ENCODE measurements around the gene NUP54. TPM values are rescaled to one million over a fixed set of nuclear protein-coding genes. Genes with fewer than 3 reads are reported as not detected.

The NUP54 gene
- total RNA-seq, 1 experiment from 2014 or later, result 84.5 TPM

- no peak for TF ChIP-seq HMGXB4 (CRISPR knock-in tag; IDR thresholded peaks at IDR 0.05)
- no peak for TF ChIP-seq ESRRA (CRISPR knock-in tag; IDR thresholded peaks at IDR 0.05; ENCODE audit: borderline replicate concordance)
- no peak for TF ChIP-seq NFATC4 (CRISPR knock-in tag; IDR thresholded peaks at IDR 0.05)
- TF ChIP-seq, protein P1, sequence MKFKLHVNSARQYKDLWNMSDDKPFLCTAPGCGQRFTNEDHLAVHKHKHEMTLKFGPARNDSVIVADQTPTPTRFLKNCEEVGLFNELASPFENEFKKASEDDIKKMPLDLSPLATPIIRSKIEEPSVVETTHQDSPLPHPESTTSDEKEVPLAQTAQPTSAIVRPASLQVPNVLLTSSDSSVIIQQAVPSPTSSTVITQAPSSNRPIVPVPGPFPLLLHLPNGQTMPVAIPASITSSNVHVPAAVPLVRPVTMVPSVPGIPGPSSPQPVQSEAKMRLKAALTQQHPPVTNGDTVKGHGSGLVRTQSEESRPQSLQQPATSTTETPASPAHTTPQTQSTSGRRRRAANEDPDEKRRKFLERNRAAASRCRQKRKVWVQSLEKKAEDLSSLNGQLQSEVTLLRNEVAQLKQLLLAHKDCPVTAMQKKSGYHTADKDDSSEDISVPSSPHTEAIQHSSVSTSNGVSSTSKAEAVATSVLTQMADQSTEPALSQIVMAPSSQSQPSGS (CRISPR knock-in tag; IDR thresholded peaks at IDR 0.05; ENCODE audit: borderline replicate concordance, low read depth), result no peak
- TF ChIP-seq, protein P2, sequence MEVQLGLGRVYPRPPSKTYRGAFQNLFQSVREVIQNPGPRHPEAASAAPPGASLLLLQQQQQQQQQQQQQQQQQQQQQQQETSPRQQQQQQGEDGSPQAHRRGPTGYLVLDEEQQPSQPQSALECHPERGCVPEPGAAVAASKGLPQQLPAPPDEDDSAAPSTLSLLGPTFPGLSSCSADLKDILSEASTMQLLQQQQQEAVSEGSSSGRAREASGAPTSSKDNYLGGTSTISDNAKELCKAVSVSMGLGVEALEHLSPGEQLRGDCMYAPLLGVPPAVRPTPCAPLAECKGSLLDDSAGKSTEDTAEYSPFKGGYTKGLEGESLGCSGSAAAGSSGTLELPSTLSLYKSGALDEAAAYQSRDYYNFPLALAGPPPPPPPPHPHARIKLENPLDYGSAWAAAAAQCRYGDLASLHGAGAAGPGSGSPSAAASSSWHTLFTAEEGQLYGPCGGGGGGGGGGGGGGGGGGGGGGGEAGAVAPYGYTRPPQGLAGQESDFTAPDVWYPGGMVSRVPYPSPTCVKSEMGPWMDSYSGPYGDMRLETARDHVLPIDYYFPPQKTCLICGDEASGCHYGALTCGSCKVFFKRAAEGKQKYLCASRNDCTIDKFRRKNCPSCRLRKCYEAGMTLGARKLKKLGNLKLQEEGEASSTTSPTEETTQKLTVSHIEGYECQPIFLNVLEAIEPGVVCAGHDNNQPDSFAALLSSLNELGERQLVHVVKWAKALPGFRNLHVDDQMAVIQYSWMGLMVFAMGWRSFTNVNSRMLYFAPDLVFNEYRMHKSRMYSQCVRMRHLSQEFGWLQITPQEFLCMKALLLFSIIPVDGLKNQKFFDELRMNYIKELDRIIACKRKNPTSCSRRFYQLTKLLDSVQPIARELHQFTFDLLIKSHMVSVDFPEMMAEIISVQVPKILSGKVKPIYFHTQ (CRISPR knock-in tag; IDR thresholded peaks at IDR 0.05), result no peak
- no peak for TF ChIP-seq STAT6 (CRISPR knock-in tag; conservative IDR thresholded peaks at IDR 0.05; ENCODE audit: low read depth)
Measured at GRCh38 chr4:76074468-76074867, 73.7 kb downstream of the NUP54 start, which contains the start of gene ART3 (continued).

DNA sequence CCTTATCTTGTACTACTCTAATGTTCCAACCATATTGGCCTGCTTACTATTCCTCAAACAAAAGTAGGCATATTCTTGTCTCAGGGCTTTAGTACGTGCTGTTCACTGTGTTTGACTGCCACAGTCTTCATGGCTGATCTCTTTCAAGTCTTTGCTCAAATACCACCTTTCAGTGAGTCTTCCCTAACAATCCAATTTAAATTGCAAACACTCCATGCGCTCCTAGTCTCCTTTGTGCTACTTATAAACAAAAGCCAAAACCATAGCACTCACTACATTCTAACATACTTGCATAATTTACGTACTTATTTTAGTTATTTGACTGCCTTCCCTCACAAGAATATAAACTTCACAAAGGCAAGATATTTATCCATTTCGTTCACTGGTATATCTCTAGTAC lies 75.4 kb downstream of the NUP54 start:
- no peak overlapping the region for H3K4me3 Mint-ChIP-seq
- no peak for DNase-seq (ENCODE audit: low spot score)
- peak; percentile 87 for ATAC-seq
- H3K4me1 Mint-ChIP-seq, result peaks cover 12% of the 10 kb centered on the region
- no peaks in the 10 kb centered on the region for H3K27me3 Mint-ChIP-seq (ENCODE audit: low read depth)
- ChIA-PET POLR2A (no interaction called here), CTCF (no interaction called here)
- no peaks in the 10 kb centered on the region for H3K36me3 Mint-ChIP-seq
- H3K9me3 Mint-ChIP-seq, result no peaks in the 10 kb centered on the region
- no peak overlapping the region for H3K27ac Mint-ChIP-seq
- TF ChIP-seq NR1H2 (CRISPR knock-in tag; IDR thresholded peaks at IDR 0.05) (no peak), CBFB (CRISPR knock-in tag; IDR thresholded peaks at IDR 0.05; ENCODE audit: low read depth) (no peak), ZNF512 (CRISPR knock-in tag; IDR thresholded peaks at IDR 0.05; ENCODE audit: borderline replicate concordance) (no peak), SMAD4 (CRISPR knock-in tag; IDR thresholded peaks at IDR 0.05) (no peak), ZBTB43 (CRISPR knock-in tag; IDR thresholded peaks at IDR 0.05) (no peak), ZNF219 (CRISPR knock-in tag; IDR thresholded peaks at IDR 0.05; ENCODE audit: borderline replicate concordance) (no peak), ZNF423 (CRISPR knock-in tag; IDR thresholded peaks at IDR 0.05) (no peak), NFYB (CRISPR knock-in tag; conservative IDR thresholded peaks at IDR 0.05; ENCODE audit: low read depth) (no peak)
- TF ChIP-seq, protein P3, sequence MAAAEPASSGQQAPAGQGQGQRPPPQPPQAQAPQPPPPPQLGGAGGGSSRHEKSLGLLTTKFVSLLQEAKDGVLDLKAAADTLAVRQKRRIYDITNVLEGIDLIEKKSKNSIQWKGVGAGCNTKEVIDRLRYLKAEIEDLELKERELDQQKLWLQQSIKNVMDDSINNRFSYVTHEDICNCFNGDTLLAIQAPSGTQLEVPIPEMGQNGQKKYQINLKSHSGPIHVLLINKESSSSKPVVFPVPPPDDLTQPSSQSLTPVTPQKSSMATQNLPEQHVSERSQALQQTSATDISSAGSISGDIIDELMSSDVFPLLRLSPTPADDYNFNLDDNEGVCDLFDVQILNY (CRISPR knock-in tag; IDR thresholded peaks at IDR 0.05), result no peak
- TF ChIP-seq, protein P1 (CRISPR knock-in tag; IDR thresholded peaks at IDR 0.05; ENCODE audit: borderline replicate concordance, low read depth), result no peak
- TF ChIP-seq, protein P4, sequence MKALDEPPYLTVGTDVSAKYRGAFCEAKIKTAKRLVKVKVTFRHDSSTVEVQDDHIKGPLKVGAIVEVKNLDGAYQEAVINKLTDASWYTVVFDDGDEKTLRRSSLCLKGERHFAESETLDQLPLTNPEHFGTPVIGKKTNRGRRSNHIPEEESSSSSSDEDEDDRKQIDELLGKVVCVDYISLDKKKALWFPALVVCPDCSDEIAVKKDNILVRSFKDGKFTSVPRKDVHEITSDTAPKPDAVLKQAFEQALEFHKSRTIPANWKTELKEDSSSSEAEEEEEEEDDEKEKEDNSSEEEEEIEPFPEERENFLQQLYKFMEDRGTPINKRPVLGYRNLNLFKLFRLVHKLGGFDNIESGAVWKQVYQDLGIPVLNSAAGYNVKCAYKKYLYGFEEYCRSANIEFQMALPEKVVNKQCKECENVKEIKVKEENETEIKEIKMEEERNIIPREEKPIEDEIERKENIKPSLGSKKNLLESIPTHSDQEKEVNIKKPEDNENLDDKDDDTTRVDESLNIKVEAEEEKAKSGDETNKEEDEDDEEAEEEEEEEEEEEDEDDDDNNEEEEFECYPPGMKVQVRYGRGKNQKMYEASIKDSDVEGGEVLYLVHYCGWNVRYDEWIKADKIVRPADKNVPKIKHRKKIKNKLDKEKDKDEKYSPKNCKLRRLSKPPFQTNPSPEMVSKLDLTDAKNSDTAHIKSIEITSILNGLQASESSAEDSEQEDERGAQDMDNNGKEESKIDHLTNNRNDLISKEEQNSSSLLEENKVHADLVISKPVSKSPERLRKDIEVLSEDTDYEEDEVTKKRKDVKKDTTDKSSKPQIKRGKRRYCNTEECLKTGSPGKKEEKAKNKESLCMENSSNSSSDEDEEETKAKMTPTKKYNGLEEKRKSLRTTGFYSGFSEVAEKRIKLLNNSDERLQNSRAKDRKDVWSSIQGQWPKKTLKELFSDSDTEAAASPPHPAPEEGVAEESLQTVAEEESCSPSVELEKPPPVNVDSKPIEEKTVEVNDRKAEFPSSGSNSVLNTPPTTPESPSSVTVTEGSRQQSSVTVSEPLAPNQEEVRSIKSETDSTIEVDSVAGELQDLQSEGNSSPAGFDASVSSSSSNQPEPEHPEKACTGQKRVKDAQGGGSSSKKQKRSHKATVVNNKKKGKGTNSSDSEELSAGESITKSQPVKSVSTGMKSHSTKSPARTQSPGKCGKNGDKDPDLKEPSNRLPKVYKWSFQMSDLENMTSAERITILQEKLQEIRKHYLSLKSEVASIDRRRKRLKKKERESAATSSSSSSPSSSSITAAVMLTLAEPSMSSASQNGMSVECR (CRISPR knock-in tag; IDR thresholded peaks at IDR 0.05; ENCODE audit: borderline replicate concordance), result no peak

Measured in WTC11 (cell line).